ENCODE measurements around the gene GPRIN1.
"Not testable (repeated sequence)": the region's sequence is repeated elsewhere in the genome, so short reads cannot be mapped to it uniquely, and the experiment has no call there.

The GPRIN1 gene

GRCh38 chr5:176603091-176603490 is 6.9 kb downstream of the GPRIN1 start:
- peak overlapping the region; percentile 20; the same call in 1 of the 2 replicates for H3K9ac ChIP-seq
- no peak for TF ChIP-seq Cebpa-rat (IDR thresholded peaks at IDR 0.05)
- H3K27ac ChIP-seq = no peak overlapping the region
- no peaks in the 10 kb centered on the region for H3K9me3 ChIP-seq
- peaks cover 93% of the 10 kb centered on the region for H4K20me1 ChIP-seq
- no peak overlapping the region for H3K4me3 ChIP-seq
- H3K4me1 ChIP-seq = peaks cover 42% of the 10 kb centered on the region
- no peaks in the 10 kb centered on the region; the same call in 1 of the 2 replicates for H3K27me3 ChIP-seq
- peaks cover 23% of the 10 kb centered on the region for H3K36me3 ChIP-seq
- H3K4me2 ChIP-seq = peak overlapping the region; percentile 61

GRCh38 chr5:176601901-176602482 is 8.0 kb downstream of the GPRIN1 start:
- Histone ChIP-seq H3K27ac (no peak overlapping the region), H3K4me1 (peaks cover 42% of the 10 kb centered on the region), H3K4me3 (no peak overlapping the region), H4K20me1 (peaks cover 93% of the 10 kb centered on the region), H3K9ac (no peak overlapping the region), H3K9me3 (no peaks in the 10 kb centered on the region), H3K4me2 (no peak overlapping the region), H3K36me3 (peaks cover 33% of the 10 kb centered on the region), H3K27me3 (no peaks in the 10 kb centered on the region; the same call in 1 of the 2 replicates)
- no peak for TF ChIP-seq Cebpa-rat (IDR thresholded peaks at IDR 0.05)

GRCh38 chr5:176599749-176600430 is 10.1 kb downstream of the GPRIN1 start:
- peaks cover 94% of the 10 kb centered on the region for H4K20me1 ChIP-seq
- not testable (repeated sequence) for H3K9me3 ChIP-seq, H3K4me3 ChIP-seq, H3K27me3 ChIP-seq, H3K9ac ChIP-seq, H3K27ac ChIP-seq, H3K4me2 ChIP-seq
- peaks cover 39% of the 10 kb centered on the region for H3K36me3 ChIP-seq
- peaks cover 33% of the 10 kb centered on the region for H3K4me1 ChIP-seq

GRCh38 chr5:176597417-176598389 is 12.3 kb downstream of the GPRIN1 start:
- H3K27me3 ChIP-seq = peaks cover 3% of the 10 kb centered on the region; the same call in 1 of the 2 replicates
- no peak for TF ChIP-seq Cebpa-rat (IDR thresholded peaks at IDR 0.05)
- no peak overlapping the region for H3K9ac ChIP-seq
- no peak overlapping the region for H3K27ac ChIP-seq
- H3K4me1 ChIP-seq = peaks cover 20% of the 10 kb centered on the region
- H3K4me2 ChIP-seq = peak overlapping the region; percentile 84
- no peak overlapping the region for H3K4me3 ChIP-seq
- no peaks in the 10 kb centered on the region for H3K9me3 ChIP-seq
- H4K20me1 ChIP-seq = peaks cover 85% of the 10 kb centered on the region
- H3K36me3 ChIP-seq = peaks cover 50% of the 10 kb centered on the region

GRCh38 chr5:176596689-176597416 is 13.1 kb downstream of the GPRIN1 start:
- Histone ChIP-seq H3K4me1 (peaks cover 20% of the 10 kb centered on the region), H3K4me3 (peak overlapping the region; percentile 56), H3K9ac (0 out of 2 replicates have a peak overlapping the region, but pooled peaks have one; percentile 22), H3K36me3 (peaks cover 58% of the 10 kb centered on the region), H3K27me3 (peaks cover 3% of the 10 kb centered on the region; the same call in 1 of the 2 replicates), H3K4me2 (peak overlapping the region; percentile 84), H4K20me1 (peaks cover 77% of the 10 kb centered on the region), H3K9me3 (no peaks in the 10 kb centered on the region; the same call in 1 of the 2 replicates), H3K27ac (no peak overlapping the region)
- TF ChIP-seq Cebpa-rat (IDR thresholded peaks at IDR 0.05) = no peak

- H3K27me3 ChIP-seq = peaks cover 3% of the 10 kb centered on the region; the same call in 1 of the 2 replicates
- peak overlapping the region; percentile 56 for H3K4me3 ChIP-seq
- peaks cover 64% of the 10 kb centered on the region for H3K36me3 ChIP-seq
- no peak for TF ChIP-seq Cebpa-rat (IDR thresholded peaks at IDR 0.05)
- peaks cover 20% of the 10 kb centered on the region for H3K4me1 ChIP-seq
- H3K9me3 ChIP-seq = peaks cover 5% of the 10 kb centered on the region
- no peak overlapping the region for H3K27ac ChIP-seq
- peaks cover 70% of the 10 kb centered on the region for H4K20me1 ChIP-seq
- H3K9ac ChIP-seq = no peak overlapping the region
- H3K4me2 ChIP-seq = peak overlapping the region; percentile 84
Observed at GRCh38 chr5:176596069-176596644, 13.8 kb downstream of the GPRIN1 start.

- Histone ChIP-seq H3K27ac (no peak overlapping the region), H3K4me3 (no peak overlapping the region), H3K9me3 (peaks cover 7% of the 10 kb centered on the region), H3K9ac (no peak overlapping the region), H3K4me2 (no peak overlapping the region), H4K20me1 (peaks cover 69% of the 10 kb centered on the region), H3K36me3 (peaks cover 64% of the 10 kb centered on the region), H3K4me1 (peaks cover 27% of the 10 kb centered on the region), H3K27me3 (peaks cover 3% of the 10 kb centered on the region; the same call in 1 of the 2 replicates)
- TF ChIP-seq Cebpa-rat (IDR thresholded peaks at IDR 0.05) = no peak
Observed at GRCh38 chr5:176595386-176595943, 14.5 kb downstream of the GPRIN1 start.

- Histone ChIP-seq H3K9ac (no peak overlapping the region), H3K4me1 (peaks cover 36% of the 10 kb centered on the region), H3K4me2 (no peak overlapping the region), H3K27me3 (peaks cover 3% of the 10 kb centered on the region; the same call in 1 of the 2 replicates), H3K36me3 (peaks cover 59% of the 10 kb centered on the region), H3K4me3 (no peak overlapping the region), H3K27ac (no peak overlapping the region), H4K20me1 (peaks cover 69% of the 10 kb centered on the region), H3K9me3 (peaks cover 7% of the 10 kb centered on the region)
- no peak for TF ChIP-seq Cebpa-rat (IDR thresholded peaks at IDR 0.05)
Observed at GRCh38 chr5:176594554-176594953, 15.4 kb downstream of the GPRIN1 start.

Data from BLaER1 (cell line).